A549 (cell line): ENCODE results near the gene KCNIP3. TPM values are rescaled to one million over a fixed set of nuclear protein-coding genes. Genes with fewer than 3 reads are reported as not detected.
"Not testable (repeated sequence)": the region's sequence is repeated elsewhere in the genome, so short reads cannot be mapped to it uniquely, and the experiment has no call there.

Source experiments
- ATAC-seq, 2 experiments: fragments of 200-7000 bp in 1 of 2; fragments of >200 bp in 1 of 2; cut with Nextera tagmentation in 1 of 2; cut with Tn5 transposase in 1 of 2; 3 replicates each; pipeline versions ENCODE4 v1.8.0 to v1.9.1; 2018 to 2020; ENCODE audit warnings: mild to moderate bottlenecking in 1 of 2, moderate library complexity in 1 of 2
- CTCF ChIA-PET: fragments of 300-600 bp; sonication (Branson Sonifier 250); formaldehyde crosslinking; extraction: SDS; loops from one replicate; lab custom pipeline; 2021; ENCODE audit warnings: antibody characterized with exemption, inconsistent platforms; lab: Yijun Ruan, JAX
- POLR2A ChIA-PET: fragments of 350-600 bp; formaldehyde crosslinking; extraction: SDS; loops from one replicate; lab custom pipeline; 2021; ENCODE audit warnings: antibody characterized with exemption, inconsistent platforms; lab: Yijun Ruan, JAX
- DNase-seq, 2 experiments: peaks; one replicate each; pipeline versions ENCODE4 v3.0.0 to v3.0.0-alpha.2; 2011 to 2016; ENCODE audit warnings: low read depth in 1 of 2, low spot score in 1 of 2
- FAIRE-seq: peaks from 2 replicates; lab custom pipeline; 2011; peaks lifted over from hg19 to GRCh38; lab: Jason Lieb, UNC
- H3K27ac ChIP-seq, 2 experiments: fragments of >200 bp; sonication (Bioruptor Twin); formaldehyde crosslinking; 3 replicates each; pipeline ENCODE4 v1.5.1; 2016 to 2017
- H3K4me1 ChIP-seq: fragments of >200 bp; sonication (Bioruptor Twin); formaldehyde crosslinking; 3 replicates; pipeline ENCODE4 v1.6.1; 2016
- H3K4me2 ChIP-seq: fragments of >200 bp; sonication (Bioruptor Twin); formaldehyde crosslinking; 3 replicates; pipeline ENCODE4 v1.6.1; 2016
- H3K4me3 ChIP-seq: fragments of >200 bp; sonication (Bioruptor Twin); formaldehyde crosslinking; 3 replicates; pipeline ENCODE4 v1.5.1; 2016
- H3K9me3 ChIP-seq: fragments of >200 bp; sonication (Bioruptor Twin); formaldehyde crosslinking; 3 replicates; pipeline ENCODE4 v1.6.1; 2016
- CBX2 ChIP-seq: fragments of 200-600 bp; sonication (generic); IDR thresholded peaks from 2 replicates; pipeline ENCODE4 v1.6.1; 2016; ENCODE audit warnings: low read depth, mild to moderate bottlenecking, borderline replicate concordance
- CBX8 ChIP-seq: fragments of 200-600 bp; sonication (generic); IDR thresholded peaks from 2 replicates; pipeline ENCODE4 v1.6.1; 2016
- EHMT2 ChIP-seq: fragments of 200-600 bp; sonication (generic); IDR thresholded peaks from 2 replicates; pipeline ENCODE4 v1.6.1; 2016; ENCODE audit warnings: antibody characterized with exemption, low read depth, mild to moderate bottlenecking, moderate library complexity
- EP300 ChIP-seq, 2 experiments: fragments of >200 bp; sonication (Bioruptor Twin); formaldehyde crosslinking; IDR thresholded peaks; 2 replicates in 1 of 2; 3 replicates in 1 of 2; pipeline ENCODE4 v1.6.1; 2016 to 2017
- HOXB13 ChIP-seq: fragments of 250-450 bp; sonication (Bioruptor Pico); IDR thresholded peaks from 2 replicates; pipeline ENCODE4 v1.5.0; 2020; ENCODE audit warnings: low read depth, mild to moderate bottlenecking, moderate library complexity
- HOXB5 ChIP-seq: fragments of 250-450 bp; sonication (Bioruptor Pico); IDR thresholded peaks from 2 replicates; pipeline ENCODE4 v1.5.0; 2020; ENCODE audit warnings: mild to moderate bottlenecking, moderate library complexity
- KDM1A ChIP-seq: fragments of 200-600 bp; sonication (generic); IDR thresholded peaks from 2 replicates; pipeline ENCODE4 v1.6.1; 2016; ENCODE audit warnings: low read depth, mild to moderate bottlenecking
- KDM5A ChIP-seq: fragments of 200-600 bp; sonication (generic); IDR thresholded peaks from 2 replicates; pipeline ENCODE4 v1.6.1; 2016; ENCODE audit warnings: antibody characterized with exemption, mild to moderate bottlenecking
- RARB ChIP-seq: fragments of 250-450 bp; sonication (Bioruptor Pico); IDR thresholded peaks from 2 replicates; pipeline ENCODE4 v1.8.0; 2021; ENCODE audit warnings: mild to moderate bottlenecking, moderate library complexity
- RNF2 ChIP-seq: fragments of 200-600 bp; sonication (generic); IDR thresholded peaks from 2 replicates; pipeline ENCODE4 v1.6.1; 2016; ENCODE audit warnings: low read depth, mild to moderate bottlenecking, antibody characterized with exemption, moderate library complexity, borderline replicate concordance
- TP53 ChIP-seq: fragments of 250-450 bp; sonication (Bioruptor Pico); IDR thresholded peaks from 2 replicates; pipeline ENCODE4 v1.5.0; 2021; ENCODE audit warnings: mild to moderate bottlenecking, moderate library complexity
- ZFP36 ChIP-seq: fragments of 450-650 bp; IDR thresholded peaks from 2 replicates; pipeline ENCODE4 v1.6.1; 2014; ENCODE audit warnings: borderline replicate concordance; ENCODE audit not compliant: partially characterized antibody
- ZNF302 ChIP-seq: fragments of 250-450 bp; sonication (Bioruptor Pico); IDR thresholded peaks from 2 replicates; pipeline ENCODE4 v1.9.0; 2021; ENCODE audit warnings: inconsistent platforms, mild to moderate bottlenecking, moderate library complexity
- WGBS: methylation state at CpG from one replicate; pipeline ENCODE4 v1.1.6; 2017; ENCODE audit errors: missing lambda C conversion rate; 5-methylcytosine and 5-hydroxymethylcytosine counted together
- polyA plus RNA-seq, 4 experiments: library from polyadenylated mRNA; depleted of rRNA in 3 of 4; stranded (reverse); fragments of >200 nt; fragmentation: RNase III in 1 of 4; extraction: RNeasy Plus Mini Kit Qiagen cat#74134 plus additional on column Dnase treatment in 1 of 4; gene quantifications; 2 replicates in 3 of 4; 3 replicates in 1 of 4; pipeline ENCODE4 v1.2.3, GENCODE V29; 2011 to 2017
- TF ChIP-seq, protein P1 (sequence below): fragments of 250-450 bp; sonication (Bioruptor Pico); IDR thresholded peaks from 2 replicates; pipeline ENCODE4 v1.5.0; 2021; ENCODE audit warnings: mild to moderate bottlenecking, moderate library complexity, borderline replicate concordance
- TF ChIP-seq, protein P2 (sequence below): IDR thresholded peaks from 2 replicates; pipeline ENCODE4 v1.6.1; 2012

KCNIP3 gene
- polyA plus RNA-seq, 2 of the 4 experiments (the other 2 are of a cell fraction): 0.13 to 0.84 TPM

DNA sequence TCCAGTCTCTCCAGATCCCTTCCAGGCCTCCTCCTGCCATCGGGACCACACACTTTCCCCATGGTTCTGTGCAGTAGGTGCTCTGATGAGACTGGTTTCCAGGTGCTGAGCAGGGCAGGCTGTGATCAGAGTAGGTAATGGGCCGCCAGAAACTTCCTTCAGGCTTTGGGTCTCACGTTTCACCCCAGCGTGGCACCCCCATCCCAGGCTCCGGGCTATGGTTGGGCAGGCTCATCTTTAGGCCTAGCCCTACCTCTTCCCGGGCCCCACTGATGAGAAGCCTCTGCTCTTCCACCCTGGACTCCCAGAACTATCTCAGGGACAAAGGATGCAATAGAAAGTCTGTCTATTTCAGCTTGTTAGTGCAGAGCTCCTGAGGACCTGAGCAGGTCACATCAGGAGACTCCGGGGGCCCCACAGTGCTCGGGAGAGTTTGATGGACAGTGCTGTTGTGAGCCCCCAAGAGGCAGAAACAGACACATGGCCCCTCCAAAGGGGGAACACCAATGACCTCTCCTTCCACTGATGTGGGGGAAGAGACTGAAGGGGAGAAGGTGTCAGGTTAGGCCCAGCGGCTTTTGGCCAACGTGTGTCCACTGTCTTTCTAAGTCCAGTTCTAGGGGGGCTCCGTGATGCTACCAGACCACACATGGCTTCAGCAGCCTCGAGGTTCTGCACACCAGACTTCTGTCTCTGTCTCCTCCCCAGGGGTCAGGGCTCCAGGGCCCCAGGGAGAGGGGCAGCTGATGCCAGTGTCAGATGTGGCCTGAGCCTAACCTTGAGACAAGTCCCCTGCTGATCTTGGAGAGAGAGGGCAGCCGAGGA lies 28.7 kb upstream of the KCNIP3 start:
- FAIRE-seq: no peak
- CTCF ChIA-PET: no interaction called here

DNA sequence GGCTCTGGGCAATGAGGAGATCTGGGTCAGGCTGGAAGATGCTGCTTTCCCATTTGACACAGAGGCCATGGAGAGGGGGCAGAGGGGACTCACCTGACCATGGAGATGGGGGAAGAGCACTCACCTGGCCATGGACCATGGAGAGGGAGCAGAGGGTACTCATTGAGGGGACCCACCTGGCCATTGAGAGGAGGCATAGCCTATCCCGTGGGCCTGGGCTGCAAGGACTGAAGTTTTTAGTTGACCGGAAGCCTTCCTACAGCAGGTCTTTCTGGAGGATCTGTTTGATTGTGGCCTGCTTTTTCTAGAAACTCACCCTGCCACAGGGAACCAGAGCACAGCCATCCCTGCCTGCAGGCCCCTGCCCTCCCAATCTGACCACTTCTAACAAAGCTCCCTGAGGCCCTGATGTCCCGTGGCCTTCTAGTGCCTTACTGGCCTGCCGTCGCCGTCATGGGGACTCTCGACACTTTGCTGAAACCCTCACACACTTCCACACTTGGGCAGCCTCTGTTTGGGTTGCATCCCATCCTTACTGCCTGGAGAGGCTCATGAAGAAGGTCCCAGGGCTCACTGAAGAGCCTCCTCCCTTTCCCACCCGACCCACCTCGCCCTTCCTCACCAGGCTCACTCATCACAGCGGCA lies 28.0 kb upstream of the KCNIP3 start:
- H3K4me2 ChIP-seq: no peak overlapping the region
- no peak for ATAC-seq
- TF ChIP-seq CBX2 (no peak), KDM5A (no peak), EP300 (IDR thresholded peaks at IDR 0.05) (no peak), RNF2 (no peak), RARB (no peak), ZNF302 (CRISPR knock-in tag) (no peak), KDM1A (no peak)
- TF ChIP-seq, protein P1, sequence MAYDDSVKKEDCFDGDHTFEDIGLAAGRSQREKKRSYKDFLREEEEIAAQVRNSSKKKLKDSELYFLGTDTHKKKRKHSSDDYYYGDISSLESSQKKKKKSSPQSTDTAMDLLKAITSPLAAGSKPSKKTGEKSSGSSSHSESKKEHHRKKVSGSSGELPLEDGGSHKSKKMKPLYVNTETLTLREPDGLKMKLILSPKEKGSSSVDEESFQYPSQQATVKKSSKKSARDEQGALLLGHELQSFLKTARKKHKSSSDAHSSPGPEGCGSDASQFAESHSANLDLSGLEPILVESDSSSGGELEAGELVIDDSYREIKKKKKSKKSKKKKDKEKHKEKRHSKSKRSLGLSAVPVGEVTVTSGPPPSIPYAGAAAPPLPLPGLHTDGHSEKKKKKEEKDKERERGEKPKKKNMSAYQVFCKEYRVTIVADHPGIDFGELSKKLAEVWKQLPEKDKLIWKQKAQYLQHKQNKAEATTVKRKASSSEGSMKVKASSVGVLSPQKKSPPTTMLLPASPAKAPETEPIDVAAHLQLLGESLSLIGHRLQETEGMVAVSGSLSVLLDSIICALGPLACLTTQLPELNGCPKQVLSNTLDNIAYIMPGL (CRISPR knock-in tag): no peak
- peaks cover 20% of the 10 kb centered on the region; the same call in 2 of the 3 replicates for H3K9me3 ChIP-seq
- WGBS: 41% methylated on average over 10 of the region's 10 CpGs
- no peak overlapping the region for H3K27ac ChIP-seq
- no peak overlapping the region for H3K4me3 ChIP-seq
- H3K4me1 ChIP-seq: no peaks in the 10 kb centered on the region
- no peak for FAIRE-seq
- CTCF ChIA-PET: no interaction called here
- POLR2A ChIA-PET: interaction anchor here (0.7 kb wide), 1 partner anchor 429 kb away, joined by 5 read pairs; no protein-coding TSS in a partner anchor
- DNase-seq: no peak

More for the DNA sequence above, 28.7 kb upstream of the KCNIP3 start:
- TF ChIP-seq EHMT2 (no peak), CBX2 (no peak), CBX8 (no peak), TP53 (no peak), EP300 (IDR thresholded peaks at IDR 0.05) (no peak), HOXB13 (CRISPR knock-in tag) (no peak), ZFP36 (no peak), HOXB5 (CRISPR knock-in tag) (no peak)
- TF ChIP-seq, protein P2, sequence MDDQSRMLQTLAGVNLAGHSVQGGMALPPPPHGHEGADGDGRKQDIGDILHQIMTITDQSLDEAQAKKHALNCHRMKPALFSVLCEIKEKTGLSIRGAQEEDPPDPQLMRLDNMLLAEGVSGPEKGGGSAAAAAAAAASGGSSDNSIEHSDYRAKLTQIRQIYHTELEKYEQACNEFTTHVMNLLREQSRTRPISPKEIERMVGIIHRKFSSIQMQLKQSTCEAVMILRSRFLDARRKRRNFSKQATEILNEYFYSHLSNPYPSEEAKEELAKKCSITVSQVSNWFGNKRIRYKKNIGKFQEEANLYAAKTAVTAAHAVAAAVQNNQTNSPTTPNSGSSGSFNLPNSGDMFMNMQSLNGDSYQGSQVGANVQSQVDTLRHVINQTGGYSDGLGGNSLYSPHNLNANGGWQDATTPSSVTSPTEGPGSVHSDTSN: no peak
- TF ChIP-seq, all 56 proteins: peak for 0
- POLR2A ChIA-PET: no interaction called here
- Histone ChIP-seq H3K27ac (no peak overlapping the region), H3K4me2 (no peak overlapping the region), H3K4me1 (no peaks in the 10 kb centered on the region), H3K4me3 (no peak overlapping the region), H3K9me3 (peaks cover 23% of the 10 kb centered on the region; the same call in 2 of the 3 replicates)
- 9% methylated on average over 13 of the region's 13 CpGs for WGBS
- ATAC-seq (no peak), DNase-seq (no peak)

DNA sequence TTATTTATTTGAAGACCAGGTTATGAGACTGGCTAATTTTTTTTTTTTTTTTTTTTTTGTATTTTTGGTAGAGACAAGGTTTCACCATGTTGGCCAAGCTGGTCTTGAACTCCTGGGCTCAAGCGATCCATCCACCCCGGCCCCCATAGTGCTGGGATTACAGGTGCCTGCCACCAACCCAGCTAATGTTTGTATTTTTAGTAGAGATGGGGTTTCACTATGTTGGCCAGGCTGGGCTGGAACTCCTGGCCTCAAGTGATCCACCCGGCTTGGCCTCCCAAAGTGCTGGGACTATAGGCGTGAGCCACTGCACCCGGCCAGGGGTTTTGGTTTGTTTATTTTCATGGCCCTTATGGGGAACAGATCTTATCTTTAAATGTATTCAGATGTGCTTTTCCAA lies 27.4 kb upstream of the KCNIP3 start:
- H3K4me2 ChIP-seq, H3K4me3 ChIP-seq, CTCF ChIA-PET, H3K4me1 ChIP-seq, H3K27ac ChIP-seq, DNase-seq, ATAC-seq, FAIRE-seq: not testable (repeated sequence)
- POLR2A ChIA-PET: interaction anchor here (0.7 kb wide), 1 partner anchor 428 kb away, joined by 5 read pairs; no protein-coding TSS in a partner anchor
- peaks cover 20% of the 10 kb centered on the region; the same call in 2 of the 3 replicates for H3K9me3 ChIP-seq
- WGBS: 64% methylated on average over 5 of the region's 5 CpGs
